HG03135 (cell line): ENCODE data around the gene PNPLA8.
"Not testable (repeated sequence)": the region's sequence is repeated elsewhere in the genome, so short reads cannot be mapped to it uniquely, and the experiment has no call there.

Source experiments
- ATAC-seq: cut with Tn5 transposase; IDR thresholded peaks from one replicate; pipeline ENCODE4 v1.9.1; 2021; ENCODE audit warnings: mild to moderate bottlenecking, moderate library complexity; ENCODE audit not compliant: unreplicated experiment

PNPLA8 gene

DNA sequence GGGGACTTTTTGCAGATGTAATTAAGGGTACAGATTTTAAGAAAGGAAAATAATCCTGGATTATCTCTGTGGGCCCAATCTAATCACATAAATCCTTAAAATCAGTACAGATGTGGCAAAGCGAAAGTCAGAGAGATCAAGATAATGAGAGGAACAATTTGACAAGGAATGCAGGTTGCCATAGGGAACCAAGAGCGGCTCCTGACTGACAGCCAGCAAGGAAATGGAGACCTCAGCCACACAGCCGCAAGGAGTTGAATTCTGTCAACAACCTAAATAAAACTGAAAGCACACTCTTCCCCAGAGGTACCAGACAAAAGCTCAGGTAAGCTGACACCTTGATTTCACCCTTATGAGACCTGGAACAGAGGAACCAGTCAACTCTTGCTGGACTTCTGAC, 3.4 kb upstream of the PNPLA8 start:
- no peak for ATAC-seq

GRCh38 chr7:108528183-108528712, 2.3 kb upstream of the PNPLA8 start:
- ATAC-seq, result no peak

- ATAC-seq, result no peak
Measured at GRCh38 chr7:108526768-108527017, 758 bp upstream of the PNPLA8 start.

DNA sequence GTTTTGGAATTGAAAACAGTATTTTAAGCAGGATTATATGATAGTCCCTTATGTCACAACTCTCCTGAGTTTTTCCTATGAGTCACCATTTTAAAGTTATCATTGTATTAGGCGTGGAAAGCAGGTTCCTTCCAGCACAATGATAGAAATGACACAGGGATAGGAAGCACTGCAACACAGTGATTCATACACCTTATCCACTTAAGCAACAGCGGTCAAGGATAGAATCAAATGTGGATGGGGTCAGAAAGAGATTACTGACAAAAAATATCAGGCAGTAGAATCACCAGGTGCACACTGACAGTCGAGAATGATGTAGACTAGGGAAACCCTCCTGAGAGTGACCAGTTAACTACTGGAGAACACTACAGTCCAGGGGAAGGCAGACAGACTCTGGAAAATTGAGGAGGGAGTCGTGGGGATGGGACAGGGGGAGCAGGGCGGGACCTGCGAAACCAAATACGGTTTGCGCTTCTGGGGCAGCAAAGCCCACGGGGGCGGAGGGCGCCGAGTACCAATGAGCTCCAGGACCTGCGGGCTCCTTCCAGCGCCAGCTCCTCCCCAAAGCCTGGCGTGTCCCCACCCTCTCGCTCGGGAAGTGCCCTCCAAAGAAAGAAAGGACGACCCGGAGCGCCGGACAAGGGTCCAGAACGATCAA, 479 bp downstream of the PNPLA8 start:
- ATAC-seq, result peak; percentile 40

DNA sequence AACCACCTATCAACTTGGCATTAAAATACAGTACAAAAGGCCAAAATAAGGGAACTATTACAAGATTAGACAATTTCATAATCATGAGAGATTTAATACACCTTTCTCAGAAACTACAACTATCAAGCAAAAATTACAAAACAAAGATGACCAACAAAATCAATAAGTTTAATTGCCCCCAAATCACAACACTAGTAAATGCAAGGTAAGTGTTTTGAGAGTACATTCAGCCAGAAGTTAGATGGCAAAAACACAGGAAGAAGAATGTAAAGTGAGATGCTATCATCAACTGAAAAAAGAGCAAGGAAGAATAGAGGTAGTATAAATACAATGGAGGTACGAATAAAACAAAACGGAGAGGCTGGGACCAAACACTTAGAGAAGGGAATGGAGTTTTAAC, 3.2 kb downstream of the PNPLA8 start:
- no peak for ATAC-seq

DNA sequence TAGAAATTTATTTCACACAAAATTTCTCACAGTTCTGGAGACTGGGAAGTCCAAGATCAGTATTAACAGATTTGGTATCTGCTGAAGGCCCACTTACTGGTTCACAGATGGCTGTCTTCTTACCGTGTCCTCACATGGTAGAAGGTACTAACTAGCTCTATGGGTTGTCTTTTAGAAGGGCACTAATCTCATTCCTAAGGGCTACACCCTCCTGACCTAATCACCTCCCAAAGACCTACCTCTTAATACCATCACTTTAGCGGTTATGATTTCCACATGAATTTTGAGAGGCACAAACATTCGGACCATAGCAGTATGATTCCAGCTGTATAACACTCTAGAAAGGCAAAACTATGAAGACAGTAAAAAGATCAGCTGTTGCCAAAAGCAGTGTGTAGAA, 8.0 kb downstream of the PNPLA8 start:
- no peak for ATAC-seq

- no peak for ATAC-seq
Measured at GRCh38 chr7:108515630-108516029, 10.3 kb downstream of the PNPLA8 start.

DNA sequence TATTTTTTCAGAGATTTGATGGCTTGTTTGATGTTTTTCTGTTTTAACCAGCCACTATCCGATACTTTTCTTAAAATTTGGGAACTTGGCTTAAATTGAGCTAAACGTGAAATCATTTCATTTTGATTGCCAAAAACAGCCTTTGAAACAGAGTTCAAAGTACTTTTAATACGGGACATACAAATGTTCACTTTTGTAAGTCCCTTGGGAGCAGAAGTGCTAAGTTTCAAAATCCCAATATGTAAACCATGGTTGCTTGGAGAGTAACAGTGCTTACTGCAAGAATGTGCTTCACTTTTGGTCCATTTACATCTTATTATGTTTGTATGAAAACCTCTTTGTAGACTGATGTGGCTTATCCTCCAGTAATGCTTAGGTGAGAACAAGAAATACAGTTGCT, 10.9 kb downstream of the PNPLA8 start:
- ATAC-seq, result no peak

GRCh38 chr7:108511939-108512338, 14.0 kb downstream of the PNPLA8 start:
- ATAC-seq, result no peak

- ATAC-seq, result not testable (repeated sequence)
Measured at GRCh38 chr7:108504576-108504975, 21.4 kb downstream of the PNPLA8 start.

GRCh38 chr7:108503112-108504026, 22.6 kb downstream of the PNPLA8 start:
- peak; percentile 96 for ATAC-seq

DNA sequence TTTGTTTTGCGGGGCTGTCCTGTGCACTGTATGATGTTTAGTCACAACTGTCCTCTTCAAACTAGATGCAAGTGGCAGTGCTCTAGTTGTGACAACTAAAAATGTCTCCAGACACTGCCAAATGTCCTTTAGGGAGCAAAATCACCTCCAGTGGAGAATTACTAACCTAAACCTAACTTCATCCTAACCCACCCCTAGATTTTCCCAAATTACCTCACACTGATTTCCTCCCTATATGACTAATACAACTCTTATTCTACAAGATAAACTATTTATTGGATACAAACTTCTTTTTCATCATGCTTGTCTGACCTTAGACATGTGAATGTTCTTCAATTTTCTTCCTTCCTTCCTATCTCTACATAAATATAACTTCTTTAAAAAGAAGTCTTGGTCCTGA, 26.4 kb downstream of the PNPLA8 start:
- no peak for ATAC-seq

GRCh38 chr7:108498481-108498880, 27.5 kb downstream of the PNPLA8 start:
- ATAC-seq, result no peak

DNA sequence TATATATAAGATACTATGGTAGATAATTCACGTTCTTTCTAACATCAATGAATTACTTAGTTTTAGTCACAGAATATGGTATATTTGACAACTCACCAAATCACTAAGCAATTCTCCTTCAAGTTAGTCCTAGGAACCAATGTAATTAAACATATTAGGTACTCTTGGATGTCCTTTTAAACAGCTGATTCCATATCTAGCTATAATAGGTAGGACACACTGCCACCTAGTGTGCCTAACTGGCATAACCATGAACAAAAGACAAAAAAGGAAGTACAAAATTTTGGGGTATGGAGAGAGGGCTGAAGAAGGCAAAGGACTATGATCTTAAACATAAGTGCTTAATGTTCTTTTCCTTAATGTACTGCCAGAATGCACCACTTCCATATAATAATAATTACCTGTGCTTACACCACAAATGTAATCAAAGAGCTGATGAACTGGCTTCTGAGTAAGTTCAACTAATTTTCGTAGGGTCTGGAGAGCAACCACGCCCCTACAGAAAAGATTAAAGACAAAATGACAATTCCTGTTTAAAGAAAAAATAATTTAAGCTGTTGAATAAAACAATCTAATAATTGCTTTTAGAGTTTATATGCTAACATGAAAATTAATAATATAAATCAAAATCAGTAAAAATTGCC, 28.7 kb downstream of the PNPLA8 start:
- ATAC-seq, result peak; percentile 74

- no peak for ATAC-seq
Measured at GRCh38 chr7:108492742-108493141, 33.2 kb downstream of the PNPLA8 start.

- ATAC-seq, result no peak
Measured at GRCh38 chr7:108488768-108489538, 37.0 kb downstream of the PNPLA8 start.

- ATAC-seq, result no peak
Measured at GRCh38 chr7:108487646-108488045, 38.3 kb downstream of the PNPLA8 start.

GRCh38 chr7:108486291-108486966, 39.5 kb downstream of the PNPLA8 start:
- no peak for ATAC-seq

DNA sequence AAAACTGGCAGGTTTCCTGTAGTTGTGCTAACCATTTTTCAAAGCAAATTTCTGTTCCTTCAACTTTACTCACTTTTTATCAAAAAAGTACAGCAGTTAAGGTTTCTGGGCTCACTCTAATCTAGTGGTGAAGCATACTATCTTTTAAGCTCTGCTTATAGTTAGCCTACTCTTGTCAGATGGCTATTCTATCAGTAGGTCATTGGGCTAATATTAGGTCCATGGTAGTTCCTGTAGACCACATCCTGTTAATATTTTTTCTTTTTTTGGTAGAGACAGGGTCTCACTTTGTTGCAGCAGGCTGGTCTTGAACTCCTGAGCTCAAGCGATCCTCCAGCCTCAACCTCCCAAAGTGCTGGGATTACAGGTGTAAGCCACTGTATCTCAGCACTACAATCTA, 41.8 kb downstream of the PNPLA8 start:
- ATAC-seq, result no peak

- no peak for ATAC-seq
Measured at GRCh38 chr7:108480311-108480710, 45.6 kb downstream of the PNPLA8 start.
